H9 (cell line): ENCODE results near the gene HSF2. TPM values are rescaled to one million over a fixed set of nuclear protein-coding genes. Genes with fewer than 3 reads are reported as not detected.

Experiments used
- DNase-seq: peaks from one replicate; pipeline ENCODE4 v3.0.0-alpha.2; 2017
- H2AFZ ChIP-seq: one replicate; pipeline ENCODE4 v1.6.1; 2013; ENCODE audit warnings: mild to moderate bottlenecking, low read length, control low read depth, moderate library complexity
- H2AK5ac ChIP-seq: 2 replicates; pipeline ENCODE4 v1.6.1; 2013; ENCODE audit warnings: low read length, control low read depth, mixed read lengths; ENCODE audit not compliant: insufficient read length
- H2BK120ac ChIP-seq: one replicate; pipeline ENCODE4 v1.6.1; 2013; ENCODE audit warnings: low read depth, mild to moderate bottlenecking, low read length, control low read depth, inconsistent platforms; ENCODE audit not compliant: poor library complexity, severe bottlenecking
- H2BK12ac ChIP-seq: 2 replicates; pipeline ENCODE4 v1.6.1; 2013; ENCODE audit warnings: low read length, control low read depth, mixed read lengths, low read depth; ENCODE audit not compliant: insufficient read length
- H2BK15ac ChIP-seq: 2 replicates; pipeline ENCODE4 v1.6.1; 2013; ENCODE audit warnings: low read depth, low read length, control low read depth
- H2BK20ac ChIP-seq: one replicate; pipeline ENCODE4 v1.6.1; 2013; ENCODE audit warnings: low read depth, mild to moderate bottlenecking, low read length, control low read depth, inconsistent platforms; ENCODE audit not compliant: poor library complexity, severe bottlenecking
- H2BK5ac ChIP-seq: 2 replicates; pipeline ENCODE4 v1.6.1; 2013; ENCODE audit warnings: low read length, control low read depth, mixed read lengths; ENCODE audit not compliant: insufficient read length
- H3K14ac ChIP-seq: 2 replicates; pipeline ENCODE4 v1.6.1; 2013; ENCODE audit warnings: low read length, control low read depth; ENCODE audit not compliant: insufficient read depth
- H3K18ac ChIP-seq: 2 replicates; pipeline ENCODE4 v1.6.1; 2013; ENCODE audit warnings: low read depth, mild to moderate bottlenecking, mixed read lengths, low read length, control low read depth; ENCODE audit not compliant: insufficient read length
- H3K23ac ChIP-seq: 2 replicates; pipeline ENCODE4 v1.6.1; 2013; ENCODE audit warnings: low read length, control low read depth, mixed read lengths, low read depth; ENCODE audit not compliant: insufficient read length
- H3K23me2 ChIP-seq: 2 replicates; pipeline ENCODE4 v1.6.1; 2013; ENCODE audit warnings: low read depth, mild to moderate bottlenecking, mixed read lengths, low read length, control low read depth; ENCODE audit not compliant: insufficient read length, poor library complexity, severe bottlenecking
- H3K27ac ChIP-seq: 2 replicates; pipeline ENCODE4 v1.5.1; 2013; ENCODE audit warnings: low read length, control low read depth, mixed read lengths, low read depth; ENCODE audit not compliant: insufficient read length
- H3K27me3 ChIP-seq: 2 replicates; pipeline ENCODE4 v1.6.1; 2013; ENCODE audit warnings: low read length, control low read depth, inconsistent platforms; ENCODE audit not compliant: insufficient read depth
- H3K4ac ChIP-seq: 2 replicates; pipeline ENCODE4 v1.6.1; 2013; ENCODE audit warnings: low read depth, mild to moderate bottlenecking, control low read depth, inconsistent platforms, low read length, moderate library complexity
- H3K4me1 ChIP-seq: 2 replicates; pipeline ENCODE4 v1.6.1; 2013; ENCODE audit warnings: low read length, control low read depth, inconsistent platforms; ENCODE audit not compliant: insufficient read depth
- H3K4me2 ChIP-seq: 2 replicates; pipeline ENCODE4 v1.6.1; 2013; ENCODE audit warnings: low read length, control low read depth, mixed read lengths; ENCODE audit not compliant: insufficient read length, insufficient read depth
- H3K56ac ChIP-seq: 2 replicates; pipeline ENCODE4 v1.6.1; 2013; ENCODE audit warnings: low read depth, mild to moderate bottlenecking, mixed read lengths, low read length, control low read depth; ENCODE audit not compliant: insufficient read length
- H3K79me1 ChIP-seq: 2 replicates; pipeline ENCODE4 v1.6.1; 2013; ENCODE audit warnings: low read depth, mild to moderate bottlenecking, moderate library complexity, low read length, control low read depth, inconsistent platforms; ENCODE audit not compliant: insufficient read depth, poor library complexity, severe bottlenecking
- H3K79me2 ChIP-seq: 2 replicates; pipeline ENCODE4 v1.6.1; 2013; ENCODE audit warnings: low read length, control low read depth, inconsistent platforms; ENCODE audit not compliant: insufficient read depth
- H3K9ac ChIP-seq: 2 replicates; pipeline ENCODE4 v1.6.1; 2013; ENCODE audit warnings: low read length, control low read depth, mixed read lengths; ENCODE audit not compliant: insufficient read length; ENCODE audit errors: extremely low read depth
- H3K9me3 ChIP-seq: one replicate; pipeline ENCODE4 v1.6.1; 2013; ENCODE audit warnings: low read depth, low read length, inconsistent platforms; ENCODE audit not compliant: control insufficient read depth
- H3T11ph ChIP-seq: one replicate; pipeline ENCODE4 v1.6.1; 2013; ENCODE audit warnings: mild to moderate bottlenecking, low read length, control low read depth, inconsistent platforms
- H4K20me1 ChIP-seq: one replicate; pipeline ENCODE4 v1.6.1; 2013; ENCODE audit not compliant: control insufficient read depth, insufficient read length, insufficient read depth
- H4K5ac ChIP-seq: 2 replicates; pipeline ENCODE4 v1.6.1; 2013; ENCODE audit warnings: low read depth, mild to moderate bottlenecking, mixed read lengths, low read length, control low read depth; ENCODE audit not compliant: insufficient read length
- H4K8ac ChIP-seq: replicated peaks from 2 replicates; pipeline ENCODE4 v1.6.1; 2013; ENCODE audit warnings: low read length, control low read depth, mixed read lengths, low read depth; ENCODE audit not compliant: insufficient read length
- H4K91ac ChIP-seq: 2 replicates; pipeline ENCODE4 v1.6.1; 2013; ENCODE audit warnings: low read depth, mild to moderate bottlenecking, moderate library complexity, mixed read lengths, low read length, control low read depth; ENCODE audit not compliant: insufficient read length
- H3K27ac Mint-ChIP-seq, 3 experiments: 2 replicates in 2 of 3; 3 replicates in 1 of 3; pipeline ENCODE4 v1.8.0; 2020 to 2021; ENCODE audit warnings: mixed read lengths in 3 of 3, mild to moderate bottlenecking in 1 of 3, moderate library complexity in 1 of 3
- H3K27me3 Mint-ChIP-seq: 2 replicates; pipeline ENCODE4 v1.8.0; 2021; ENCODE audit warnings: low read depth, mild to moderate bottlenecking, moderate library complexity, mixed read lengths
- H3K36me3 Mint-ChIP-seq, 3 experiments: 2 replicates in 2 of 3; 3 replicates in 1 of 3; pipeline ENCODE4 v1.8.0; 2020 to 2021; ENCODE audit warnings: low read depth in 3 of 3, mixed read lengths in 3 of 3; ENCODE audit not compliant: insufficient read depth in 1 of 3
- H3K4me1 Mint-ChIP-seq, 2 experiments: 2 replicates each; pipeline ENCODE4 v1.8.0; 2020; ENCODE audit warnings: mixed read lengths in 2 of 2
- H3K4me3 Mint-ChIP-seq, 2 experiments: 2 replicates in 1 of 2; 3 replicates in 1 of 2; pipeline ENCODE4 v1.8.0; 2020 to 2021; ENCODE audit warnings: mild to moderate bottlenecking in 2 of 2, mixed read lengths in 2 of 2, moderate library complexity in 1 of 2
- H3K9me3 Mint-ChIP-seq, 2 experiments: 2 replicates in 1 of 2; 3 replicates in 1 of 2; pipeline ENCODE4 v1.8.0; 2020; ENCODE audit warnings: mild to moderate bottlenecking in 2 of 2, mixed read lengths in 2 of 2, moderate library complexity in 1 of 2
- WGBS: extraction: QIAGEN DNeasy Blood & Tissue Kit; methylation state at CpG from one replicate; pipeline ENCODE4 v1.1.7; 2013; ENCODE audit warnings: missing lambda C conversion rate, low lambda C conversion rate, mixed read lengths; ENCODE audit not compliant: insufficient read length; ENCODE audit errors: extremely low coverage; 5-methylcytosine and 5-hydroxymethylcytosine counted together
- total RNA-seq: library from RNA; stranded (reverse); gene quantifications from 2 replicates; pipeline ENCODE4 v1.2.1, GENCODE V29; 2021
- TF ChIP-seq, protein P1 (sequence below): fragments of 200-600 bp; sonication (generic); conservative IDR thresholded peaks from 3 replicates; pipeline ENCODE4 v1.8.0; 2021; ENCODE audit warnings: antibody characterized with exemption, mild to moderate bottlenecking

Gene HSF2
- total RNA-seq, 1 experiment from 2014 or later = 14.6 TPM

DNA sequence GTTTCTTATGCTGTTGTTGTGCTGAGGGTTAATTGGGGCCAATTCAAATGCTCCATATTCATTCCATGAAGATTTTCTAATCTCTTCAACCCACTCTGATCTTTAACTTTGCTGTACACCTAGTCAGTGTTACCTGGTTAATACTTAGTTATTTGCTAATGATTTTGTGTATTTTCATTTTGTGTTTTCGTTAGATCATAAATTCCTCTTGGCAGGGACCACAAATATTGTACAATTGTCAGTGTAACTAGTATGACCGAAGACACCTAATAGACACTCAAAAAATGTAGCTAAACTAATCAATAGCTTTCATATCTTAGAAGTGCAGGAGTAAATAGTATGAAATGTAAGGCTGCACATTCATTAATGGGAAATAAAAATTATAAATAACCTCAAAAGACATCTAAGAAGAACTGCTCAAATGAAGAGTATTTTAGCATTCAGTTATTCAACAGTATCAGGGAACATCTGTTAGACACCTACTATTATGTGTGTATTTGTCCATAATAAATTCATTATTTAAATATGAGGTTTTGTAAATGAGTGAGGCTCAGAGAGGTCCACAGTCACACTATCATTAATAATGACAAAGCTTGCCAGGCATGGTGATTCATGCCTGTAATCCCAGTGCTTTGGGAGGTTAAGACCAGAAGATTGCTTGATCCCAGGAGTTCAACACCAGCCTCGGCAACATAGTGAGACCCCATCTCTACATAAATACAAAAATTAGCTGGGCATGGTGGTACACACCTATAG is 13.4 kb upstream of the HSF2 start:
- no peak overlapping the region for H3T11ph ChIP-seq
- no peak overlapping the region for H2BK5ac ChIP-seq
- Mint-ChIP-seq H3K27me3 (peaks cover 90% of the 10 kb centered on the region), H3K27ac (no peak overlapping the region), H3K9me3 (no peaks in the 10 kb centered on the region; a peak in 1 of 5 replicates), H3K36me3 (no peaks in the 10 kb centered on the region), H3K4me1 (peaks cover 6% of the 10 kb centered on the region in 2 experiments), H3K4me3 (no peak overlapping the region)
- H2AFZ ChIP-seq = no peak overlapping the region
- no peak overlapping the region for H3K4me2 ChIP-seq
- TF ChIP-seq, protein P1, sequence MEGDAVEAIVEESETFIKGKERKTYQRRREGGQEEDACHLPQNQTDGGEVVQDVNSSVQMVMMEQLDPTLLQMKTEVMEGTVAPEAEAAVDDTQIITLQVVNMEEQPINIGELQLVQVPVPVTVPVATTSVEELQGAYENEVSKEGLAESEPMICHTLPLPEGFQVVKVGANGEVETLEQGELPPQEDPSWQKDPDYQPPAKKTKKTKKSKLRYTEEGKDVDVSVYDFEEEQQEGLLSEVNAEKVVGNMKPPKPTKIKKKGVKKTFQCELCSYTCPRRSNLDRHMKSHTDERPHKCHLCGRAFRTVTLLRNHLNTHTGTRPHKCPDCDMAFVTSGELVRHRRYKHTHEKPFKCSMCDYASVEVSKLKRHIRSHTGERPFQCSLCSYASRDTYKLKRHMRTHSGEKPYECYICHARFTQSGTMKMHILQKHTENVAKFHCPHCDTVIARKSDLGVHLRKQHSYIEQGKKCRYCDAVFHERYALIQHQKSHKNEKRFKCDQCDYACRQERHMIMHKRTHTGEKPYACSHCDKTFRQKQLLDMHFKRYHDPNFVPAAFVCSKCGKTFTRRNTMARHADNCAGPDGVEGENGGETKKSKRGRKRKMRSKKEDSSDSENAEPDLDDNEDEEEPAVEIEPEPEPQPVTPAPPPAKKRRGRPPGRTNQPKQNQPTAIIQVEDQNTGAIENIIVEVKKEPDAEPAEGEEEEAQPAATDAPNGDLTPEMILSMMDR = no peak
- H3K4ac ChIP-seq = no peak overlapping the region
- H3K79me1 ChIP-seq = no peaks in the 10 kb centered on the region
- H3K9me3 ChIP-seq = no peaks in the 10 kb centered on the region
- H2BK120ac ChIP-seq = no peak overlapping the region
- no peak for DNase-seq
- no peak overlapping the region for H3K27ac ChIP-seq
- no peaks in the 10 kb centered on the region for H3K23me2 ChIP-seq
- H2AK5ac ChIP-seq = no peak overlapping the region
- H2BK12ac ChIP-seq = no peak overlapping the region
- no peaks in the 10 kb centered on the region for H3K4me1 ChIP-seq
- peaks cover 26% of the 10 kb centered on the region for H3K27me3 ChIP-seq
- H4K20me1 ChIP-seq = no peaks in the 10 kb centered on the region
- no peak overlapping the region for H3K23ac ChIP-seq
- H3K18ac ChIP-seq = no peak overlapping the region
- no peak overlapping the region for H4K5ac ChIP-seq
- H3K9ac ChIP-seq = no peak overlapping the region
- WGBS = no CpG with 5 or more reads among the region's 3 CpGs
- no peak overlapping the region for H4K91ac ChIP-seq
- H2BK15ac ChIP-seq = no peak overlapping the region
- no peak overlapping the region for H2BK20ac ChIP-seq
- H4K8ac ChIP-seq = no peak overlapping the region
- no peak overlapping the region for H3K14ac ChIP-seq
- no peaks in the 10 kb centered on the region for H3K79me2 ChIP-seq
- no peak overlapping the region for H3K56ac ChIP-seq
